Measurements from ENCODE around the gene FPR3. TPM values are rescaled to one million over a fixed set of nuclear protein-coding genes. Genes with fewer than 3 reads are reported as not detected.

The FPR3 gene
- total and polyA plus RNA-seq, 2 donors (not counting 1 experiment from before 2014, with no cell fraction given), result 0.44 TPM; not detected in 1

DNA sequence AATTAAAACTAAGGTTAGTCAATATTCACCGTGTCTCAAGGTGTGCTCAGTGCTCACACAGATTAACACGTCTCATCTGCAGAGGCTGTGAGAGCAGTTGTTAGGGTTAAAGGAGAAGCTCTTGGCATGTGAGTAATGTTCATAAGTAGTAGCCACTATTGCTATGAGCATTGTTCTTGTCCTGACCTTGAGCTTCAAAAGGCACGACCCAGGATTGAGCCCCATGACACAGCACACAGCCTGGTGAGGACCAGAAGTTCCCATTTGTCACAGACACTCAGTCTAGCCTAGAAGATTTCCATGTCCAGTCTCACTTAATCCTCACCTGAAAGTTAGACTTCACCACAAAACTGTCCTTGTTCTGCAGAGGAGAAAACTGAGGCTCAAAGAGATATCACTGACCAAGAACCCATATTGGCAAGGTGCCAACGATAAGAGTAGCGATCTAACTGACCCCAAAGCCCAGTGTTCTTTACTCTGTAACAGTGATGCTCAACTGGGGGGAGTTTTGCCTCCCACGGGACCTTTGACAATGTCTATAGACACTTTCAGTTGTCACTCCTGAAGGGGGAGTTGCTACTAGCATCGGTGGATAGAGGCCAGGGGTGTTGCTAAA lies 26.0 kb downstream of the FPR3 start:
- no peak for TF ChIP-seq EZH2 (IDR thresholded peaks at IDR 0.05; ENCODE audit: borderline replicate concordance, insufficient read depth, low read depth, low read length, poor library complexity, severe bottlenecking)
- TF ChIP-seq, protein P1, sequence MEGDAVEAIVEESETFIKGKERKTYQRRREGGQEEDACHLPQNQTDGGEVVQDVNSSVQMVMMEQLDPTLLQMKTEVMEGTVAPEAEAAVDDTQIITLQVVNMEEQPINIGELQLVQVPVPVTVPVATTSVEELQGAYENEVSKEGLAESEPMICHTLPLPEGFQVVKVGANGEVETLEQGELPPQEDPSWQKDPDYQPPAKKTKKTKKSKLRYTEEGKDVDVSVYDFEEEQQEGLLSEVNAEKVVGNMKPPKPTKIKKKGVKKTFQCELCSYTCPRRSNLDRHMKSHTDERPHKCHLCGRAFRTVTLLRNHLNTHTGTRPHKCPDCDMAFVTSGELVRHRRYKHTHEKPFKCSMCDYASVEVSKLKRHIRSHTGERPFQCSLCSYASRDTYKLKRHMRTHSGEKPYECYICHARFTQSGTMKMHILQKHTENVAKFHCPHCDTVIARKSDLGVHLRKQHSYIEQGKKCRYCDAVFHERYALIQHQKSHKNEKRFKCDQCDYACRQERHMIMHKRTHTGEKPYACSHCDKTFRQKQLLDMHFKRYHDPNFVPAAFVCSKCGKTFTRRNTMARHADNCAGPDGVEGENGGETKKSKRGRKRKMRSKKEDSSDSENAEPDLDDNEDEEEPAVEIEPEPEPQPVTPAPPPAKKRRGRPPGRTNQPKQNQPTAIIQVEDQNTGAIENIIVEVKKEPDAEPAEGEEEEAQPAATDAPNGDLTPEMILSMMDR (IDR thresholded peaks at IDR 0.05), result no peak
- no peak overlapping the region for H3K27ac Mint-ChIP-seq
- H3K4me1 Mint-ChIP-seq, result peaks cover 8% of the 10 kb centered on the region
- DNase-seq, result no peak
- Histone ChIP-seq H3K79me2 (ENCODE audit: control insufficient read depth, insufficient read depth, low read length) (no peaks in the 10 kb centered on the region), H4K20me1 (ENCODE audit: control insufficient read depth, insufficient read depth, low read length, poor library complexity, severe bottlenecking) (no peaks in the 10 kb centered on the region), H3K4me1 (ENCODE audit: control insufficient read depth in 2 of 2, insufficient read depth in 2 of 2, low read length in 2 of 2) (peaks cover 7 to 14% of the 10 kb centered on the region in 2 donors), H3K36me3 (replicated peaks in 1 of 2; ENCODE audit: control extremely low read depth in 1 of 2, control insufficient read depth in 1 of 2, extremely low read depth in 1 of 2, insufficient read depth in 2 of 2, low read length in 1 of 2) (no peaks in the 10 kb centered on the region), H3K27ac (ENCODE audit: low read length in 2 of 2) (no peak overlapping the region), H3K9me3 (ENCODE audit: control extremely low read depth in 1 of 3, control insufficient read depth in 2 of 3, insufficient read depth in 1 of 3, low read length in 2 of 3) (peaks cover 0 to 20% (median 17%) of the 10 kb centered on the region in 3 donors), H3K4me3 (ENCODE audit: control extremely low read depth in 1 of 5, extremely low read depth in 1 of 5, insufficient read depth in 1 of 5, low read depth in 2 of 5, low read length in 4 of 5) (no peak overlapping the region), H3K4me2 (replicated peaks; ENCODE audit: low read depth, low read length, poor library complexity, severe bottlenecking) (no peak overlapping the region), H3K9ac (ENCODE audit: low read length) (no peak overlapping the region), H2AFZ (ENCODE audit: insufficient read depth, low read depth, low read length, poor library complexity, severe bottlenecking) (no peak overlapping the region), H3K27me3 (replicated peaks in 1 of 4; ENCODE audit: control extremely low read depth in 1 of 4, control insufficient read depth in 3 of 4, insufficient read depth in 4 of 4, low read length in 3 of 4) (no peaks in the 10 kb centered on the region)
- no peak overlapping the region for H3K4me3 Mint-ChIP-seq
- no peaks in the 10 kb centered on the region for H3K27me3 Mint-ChIP-seq
- WGBS (ENCODE audit: insufficient coverage), result 92% methylated on average over 5 of the region's 7 CpGs
- ATAC-seq (ENCODE audit: low read depth), result no peak
- intact Hi-C loops (cut with micrococcal nuclease), result no loop called here
- H3K9me3 Mint-ChIP-seq (ENCODE audit: insufficient read depth), result peaks cover 14% of the 10 kb centered on the region
- POLR2A ChIA-PET, result no interaction called here
- CTCF ChIA-PET, result no interaction called here

DNA sequence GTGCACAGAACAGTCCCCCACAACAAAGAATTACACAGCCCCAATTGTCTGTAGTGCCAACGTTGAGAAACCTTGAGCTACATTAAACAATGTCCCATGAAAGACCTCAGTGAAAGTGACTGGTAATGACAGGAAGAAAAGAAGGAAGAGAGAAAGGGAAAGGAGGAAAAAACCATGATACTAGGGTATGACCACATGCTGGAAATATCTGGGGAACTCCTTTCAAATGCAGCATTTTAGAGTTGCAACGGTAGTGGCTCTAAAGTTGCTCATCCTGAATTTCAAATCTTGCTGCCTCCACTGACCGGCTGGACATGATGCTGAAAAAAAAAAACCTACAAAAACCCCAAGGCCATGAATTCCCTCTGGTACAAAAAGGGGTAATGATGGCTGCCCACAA lies 26.5 kb downstream of the FPR3 start:
- DNase-seq, result no peak
- H3K36me3 ChIP-seq (replicated peaks in 1 of 2; ENCODE audit: control extremely low read depth in 1 of 2, control insufficient read depth in 1 of 2, extremely low read depth in 1 of 2, insufficient read depth in 2 of 2, low read length in 1 of 2), result no peaks in the 10 kb centered on the region
- peaks cover 0 to 22% (median 20%) of the 10 kb centered on the region in 3 donors for H3K9me3 ChIP-seq (ENCODE audit: control extremely low read depth in 1 of 3, control insufficient read depth in 2 of 3, insufficient read depth in 1 of 3, low read length in 2 of 3)
- Mint-ChIP-seq H3K9me3 (ENCODE audit: insufficient read depth) (peaks cover 14% of the 10 kb centered on the region), H3K4me1 (peaks cover 8% of the 10 kb centered on the region), H3K27ac (no peak overlapping the region), H3K27me3 (no peaks in the 10 kb centered on the region), H3K4me3 (no peak overlapping the region)
- no peaks in the 10 kb centered on the region for H4K20me1 ChIP-seq (ENCODE audit: control insufficient read depth, insufficient read depth, low read length, poor library complexity, severe bottlenecking)
- ATAC-seq (ENCODE audit: low read depth), result no peak
- no peaks in the 10 kb centered on the region for H3K79me2 ChIP-seq (ENCODE audit: control insufficient read depth, insufficient read depth, low read length)
- H3K4me1 ChIP-seq (ENCODE audit: control insufficient read depth in 2 of 2, insufficient read depth in 2 of 2, low read length in 2 of 2), result peaks cover 7 to 14% of the 10 kb centered on the region in 2 donors
- H3K4me3 ChIP-seq (ENCODE audit: control extremely low read depth in 1 of 5, extremely low read depth in 1 of 5, insufficient read depth in 1 of 5, low read depth in 2 of 5, low read length in 4 of 5), result no peak overlapping the region
- H3K27ac ChIP-seq (ENCODE audit: low read length in 2 of 2), result no peak overlapping the region
- H3K9ac ChIP-seq (ENCODE audit: low read length), result no peak overlapping the region
- intact Hi-C loops (cut with micrococcal nuclease), result no loop called here
- H2AFZ ChIP-seq (ENCODE audit: insufficient read depth, low read depth, low read length, poor library complexity, severe bottlenecking), result no peak overlapping the region
- no peaks in the 10 kb centered on the region for H3K27me3 ChIP-seq (replicated peaks in 1 of 4; ENCODE audit: control extremely low read depth in 1 of 4, control insufficient read depth in 3 of 4, insufficient read depth in 4 of 4, low read length in 3 of 4)
- TF ChIP-seq, protein P1 (IDR thresholded peaks at IDR 0.05), result no peak
- no peak for TF ChIP-seq EZH2 (IDR thresholded peaks at IDR 0.05; ENCODE audit: borderline replicate concordance, insufficient read depth, low read depth, low read length, poor library complexity, severe bottlenecking)
- CTCF ChIA-PET, result no interaction called here
- POLR2A ChIA-PET, result no interaction called here
- 80% methylated on average over 1 of the region's 3 CpGs for WGBS (ENCODE audit: insufficient coverage)
- H3K4me2 ChIP-seq (replicated peaks; ENCODE audit: low read depth, low read length, poor library complexity, severe bottlenecking), result no peak overlapping the region
